ENCODE data around the gene KCNH5.
A peak's percentile ranks its signal among the peaks of the same experiment; 100 is the strongest.

KCNH5 gene

GRCh38 chr14:62994096-62994495, 51.2 kb downstream of the KCNH5 start:
- DNase-seq, result no peak

- DNase-seq, result no peak
Measured at GRCh38 chr14:62988967-62989366, 56.3 kb downstream of the KCNH5 start.

GRCh38 chr14:62983821-62984220, 61.4 kb downstream of the KCNH5 start:
- no peak for DNase-seq

GRCh38 chr14:62980693-62981092, 64.6 kb downstream of the KCNH5 start:
- DNase-seq, result no peak

- DNase-seq, result no peak
Measured at GRCh38 chr14:62957562-62957961, 87.7 kb downstream of the KCNH5 start.

- DNase-seq, result no peak
Measured at GRCh38 chr14:62956413-62956812, 88.8 kb downstream of the KCNH5 start.

- DNase-seq, result no peak
Measured at GRCh38 chr14:62954165-62954564, 91.1 kb downstream of the KCNH5 start.

GRCh38 chr14:62952226-62952625, 93.0 kb downstream of the KCNH5 start:
- no peak for DNase-seq

- no peak for DNase-seq
Measured at GRCh38 chr14:62947301-62947700, 98.0 kb downstream of the KCNH5 start.

GRCh38 chr14:62946221-62946620, 99.0 kb downstream of the KCNH5 start:
- no peak for DNase-seq

GRCh38 chr14:62943202-62943601, 102.1 kb downstream of the KCNH5 start:
- DNase-seq, result no peak

- DNase-seq, result peak in 1 of 2 experiments; percentile 8
Measured at GRCh38 chr14:62939970-62940369, 105.3 kb downstream of the KCNH5 start.

- no peak for DNase-seq
Measured at GRCh38 chr14:62938778-62939177, 106.5 kb downstream of the KCNH5 start.

GRCh38 chr14:62934439-62934838, 110.8 kb downstream of the KCNH5 start:
- no peak for DNase-seq

- DNase-seq, result no peak
Measured at GRCh38 chr14:62921466-62921865, 123.8 kb downstream of the KCNH5 start.

- DNase-seq, result peak; percentile 40 to 72
Measured at GRCh38 chr14:62916551-62916950, 128.7 kb downstream of the KCNH5 start.

- DNase-seq, result no peak
Measured at GRCh38 chr14:62914873-62915272, 130.4 kb downstream of the KCNH5 start.

GRCh38 chr14:62914025-62914424, 131.2 kb downstream of the KCNH5 start:
- no peak for DNase-seq

GRCh38 chr14:62908506-62908905, 136.8 kb downstream of the KCNH5 start:
- no peak for DNase-seq

- no peak for DNase-seq
Measured at GRCh38 chr14:62905566-62905965, 139.7 kb downstream of the KCNH5 start.

- no peak for DNase-seq
Measured at GRCh38 chr14:62897771-62898170, 147.5 kb downstream of the KCNH5 start.

GRCh38 chr14:62896932-62897456, 148.3 kb downstream of the KCNH5 start:
- DNase-seq, result no peak

GRCh38 chr14:62894736-62895135, 150.5 kb downstream of the KCNH5 start:
- no peak for DNase-seq

GRCh38 chr14:62889364-62889763, 155.9 kb downstream of the KCNH5 start:
- DNase-seq, result peak in 1 of 2 experiments; percentile 32

- DNase-seq, result peak in 1 of 2 experiments; percentile 60
Measured at GRCh38 chr14:62886461-62886860, 158.8 kb downstream of the KCNH5 start.

- no peak for DNase-seq
Measured at GRCh38 chr14:62885451-62885850, 159.8 kb downstream of the KCNH5 start.
